Epithelial cell of proximal tubule (primary cell): ENCODE measurements around the gene FAM241B. TPM values are rescaled to one million over a fixed set of nuclear protein-coding genes. Genes with fewer than 3 reads are reported as not detected.
A peak's percentile ranks its signal among the peaks of the same experiment; 100 is the strongest.

Experiments used
- DNase-seq: peaks from one replicate; pipeline ENCODE4 v3.0.0-alpha.2; 2011; ENCODE audit warnings: low read depth
- H3K4me3 ChIP-seq: 2 replicates; pipeline ENCODE4 v1.5.1; 2011; ENCODE audit warnings: low read depth, mild to moderate bottlenecking, low read length
- total RNA-seq: library from RNA; depleted of rRNA; stranded (reverse); fragments of >200 nt; gene quantifications from 2 replicates; pipeline ENCODE4 v1.2.3, GENCODE V29; 2015
- TF ChIP-seq, protein P1 (sequence below): conservative IDR thresholded peaks from 2 replicates; pipeline ENCODE4 v1.5.1; 2012; ENCODE audit warnings: low read depth, mild to moderate bottlenecking, low read length

Gene FAM241B
- total RNA-seq, result 4.2 and 6.7 TPM in 2 replicates

GRCh38 chr10:69629897-69630650, at the start of gene FAM241B:
Gene FAM241B (plus strand): TSS chr10:69630247. CDS start chr10:69631744, 1,497 bp downstream.
- TF ChIP-seq, protein P1, sequence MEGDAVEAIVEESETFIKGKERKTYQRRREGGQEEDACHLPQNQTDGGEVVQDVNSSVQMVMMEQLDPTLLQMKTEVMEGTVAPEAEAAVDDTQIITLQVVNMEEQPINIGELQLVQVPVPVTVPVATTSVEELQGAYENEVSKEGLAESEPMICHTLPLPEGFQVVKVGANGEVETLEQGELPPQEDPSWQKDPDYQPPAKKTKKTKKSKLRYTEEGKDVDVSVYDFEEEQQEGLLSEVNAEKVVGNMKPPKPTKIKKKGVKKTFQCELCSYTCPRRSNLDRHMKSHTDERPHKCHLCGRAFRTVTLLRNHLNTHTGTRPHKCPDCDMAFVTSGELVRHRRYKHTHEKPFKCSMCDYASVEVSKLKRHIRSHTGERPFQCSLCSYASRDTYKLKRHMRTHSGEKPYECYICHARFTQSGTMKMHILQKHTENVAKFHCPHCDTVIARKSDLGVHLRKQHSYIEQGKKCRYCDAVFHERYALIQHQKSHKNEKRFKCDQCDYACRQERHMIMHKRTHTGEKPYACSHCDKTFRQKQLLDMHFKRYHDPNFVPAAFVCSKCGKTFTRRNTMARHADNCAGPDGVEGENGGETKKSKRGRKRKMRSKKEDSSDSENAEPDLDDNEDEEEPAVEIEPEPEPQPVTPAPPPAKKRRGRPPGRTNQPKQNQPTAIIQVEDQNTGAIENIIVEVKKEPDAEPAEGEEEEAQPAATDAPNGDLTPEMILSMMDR, result peak; percentile 80
- H3K4me3 ChIP-seq, result peak within 1 kb of the TSS; percentile 72
- no peak for DNase-seq

- TF ChIP-seq, protein P1, result no peak
- no peak for DNase-seq
- no peak overlapping the region for H3K4me3 ChIP-seq
Observed at GRCh38 chr10:69580435-69580834, 49.6 kb upstream of the FAM241B start.

DNA sequence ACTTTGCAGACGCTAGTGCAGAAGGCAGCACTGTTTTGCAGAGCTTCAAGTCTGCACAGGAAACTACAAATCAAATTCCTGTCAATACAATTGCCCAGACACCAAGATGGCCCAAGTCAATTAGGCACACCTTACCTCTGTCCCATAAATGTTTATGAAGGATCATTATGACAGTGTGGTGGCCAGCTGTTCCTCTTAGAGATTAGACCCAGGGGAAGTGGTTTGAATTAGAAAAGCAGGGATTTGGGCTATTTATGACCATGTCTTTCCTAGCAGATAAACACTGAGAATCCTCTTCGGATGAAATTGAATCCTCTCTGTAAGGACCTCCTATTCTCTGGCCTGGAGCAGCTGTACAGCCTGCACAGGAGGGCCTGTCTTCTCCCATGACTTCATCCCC, 46.9 kb upstream of the FAM241B start:
- DNase-seq, result no peak
- no peak overlapping the region for H3K4me3 ChIP-seq
- TF ChIP-seq, protein P1, result no peak

DNA sequence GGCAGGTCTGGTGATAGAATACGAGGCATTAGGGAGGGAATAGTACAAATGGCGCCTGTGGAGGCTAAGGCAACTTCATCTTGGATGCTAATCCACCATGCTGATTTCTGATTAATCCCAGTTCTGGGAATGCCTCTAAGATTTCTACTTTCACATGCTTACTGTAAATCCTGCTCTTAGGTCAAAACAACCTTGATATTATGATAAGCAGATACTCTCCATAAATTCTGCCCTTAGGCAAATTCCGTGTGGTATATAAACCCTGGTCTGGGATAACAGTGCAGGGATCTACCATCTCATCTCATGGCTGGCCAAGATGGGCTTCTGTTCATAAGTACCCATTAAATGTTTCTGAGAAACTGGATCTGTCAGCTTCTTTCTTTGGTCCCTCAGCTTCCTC, 45.4 kb upstream of the FAM241B start:
- no peak for DNase-seq
- TF ChIP-seq, protein P1, result no peak
- no peak overlapping the region for H3K4me3 ChIP-seq

DNA sequence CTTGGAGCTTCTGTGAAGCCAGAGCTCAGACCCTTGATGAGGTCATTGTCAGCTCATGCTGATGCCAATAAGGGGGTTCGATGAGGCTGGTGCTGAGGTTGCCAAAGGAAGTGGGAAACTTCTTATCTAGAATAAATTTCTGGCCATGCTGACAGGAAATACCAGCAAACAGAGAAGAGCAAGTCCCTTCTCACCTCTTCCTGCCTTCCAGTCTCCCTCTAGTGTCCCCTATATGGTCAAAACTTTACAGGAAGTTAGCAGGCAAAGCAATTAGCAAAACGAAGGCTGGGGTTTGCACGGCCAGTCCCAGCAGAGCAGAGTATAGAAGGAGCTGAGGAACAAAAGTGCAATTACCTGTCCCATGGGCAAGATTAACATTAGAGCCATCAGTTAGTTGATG, 41.7 kb upstream of the FAM241B start:
- H3K4me3 ChIP-seq, result no peak overlapping the region
- TF ChIP-seq, protein P1, result no peak
- no peak for DNase-seq

- TF ChIP-seq, protein P1, result no peak
- no peak for DNase-seq
- no peak overlapping the region for H3K4me3 ChIP-seq
Observed at GRCh38 chr10:69600761-69601330, 29.2 kb upstream of the FAM241B start.
